CD14-positive monocyte (primary cell): ENCODE measurements around the gene ST3GAL5. TPM values are rescaled to one million over a fixed set of nuclear protein-coding genes. Genes with fewer than 3 reads are reported as not detected.

ENCODE experiments used
- DNase-seq, 3 donors: peaks; one replicate each; pipeline ENCODE4 v3.0.0-alpha.2; 2011 to 2022
- H2AFZ ChIP-seq: 2 replicates; pipeline ENCODE4 v1.6.0; 2012; ENCODE audit warnings: mild to moderate bottlenecking, low read depth, low read length, inconsistent platforms; ENCODE audit not compliant: insufficient read depth, poor library complexity, severe bottlenecking
- H3K27ac ChIP-seq, 2 donors: 1 replicate in 1 of 2; 2 replicates in 1 of 2; pipeline ENCODE4 v1.5.1; 2012 to 2013; ENCODE audit warnings: low read length in 2 of 2, control low read depth in 1 of 2, inconsistent platforms in 1 of 2, low read depth in 1 of 2, mild to moderate bottlenecking in 1 of 2
- H3K27me3 ChIP-seq, 2 donors: one replicate each; pipeline versions ENCODE4 v1.6.0 to v1.6.1; 2011 to 2013; ENCODE audit warnings: low read length in 2 of 2; ENCODE audit not compliant: control insufficient read depth in 2 of 2, insufficient read depth in 2 of 2
- H3K36me3 ChIP-seq, 2 donors: replicated peaks in 1 of 2; 1 replicate in 1 of 2; 2 replicates in 1 of 2; pipeline versions ENCODE4 v1.5.1 to v1.6.1; 2012 to 2013; ENCODE audit warnings: low read length in 2 of 2, control low read depth in 1 of 2, inconsistent platforms in 1 of 2, mild to moderate bottlenecking in 1 of 2; ENCODE audit not compliant: insufficient read depth in 2 of 2, control insufficient read depth in 1 of 2
- H3K4me1 ChIP-seq, 2 donors: 1 replicate in 1 of 2; 2 replicates in 1 of 2; pipeline versions ENCODE4 v1.5.1 to v1.6.1; 2012 to 2013; ENCODE audit warnings: low read length in 2 of 2, control low read depth in 1 of 2, inconsistent platforms in 1 of 2, mild to moderate bottlenecking in 1 of 2, moderate library complexity in 1 of 2; ENCODE audit not compliant: insufficient read depth in 2 of 2, control insufficient read depth in 1 of 2
- H3K4me2 ChIP-seq: replicated peaks from 2 replicates; pipeline ENCODE3; 2012; ENCODE audit warnings: low read length, moderate library complexity, mild to moderate bottlenecking; ENCODE audit not compliant: poor library complexity, severe bottlenecking; ENCODE audit errors: extremely low read depth
- H3K4me3 ChIP-seq, 3 experiments: fragments of 200-600 bp in 1 of 3; sonication (generic) in 1 of 3; replicated peaks in 1 of 3; 1 replicate in 2 of 3; 2 replicates in 1 of 3; pipeline ENCODE4 v1.5.1; 2011 to 2013; ENCODE audit warnings: low read length in 3 of 3, mild to moderate bottlenecking in 3 of 3, control low read depth in 2 of 3, low read depth in 2 of 3, inconsistent platforms in 1 of 3, moderate library complexity in 1 of 3
- H3K79me2 ChIP-seq: 2 replicates; pipeline ENCODE4 v1.6.0; 2012; ENCODE audit warnings: mild to moderate bottlenecking, control low read depth, inconsistent platforms, low read length, moderate library complexity; ENCODE audit not compliant: insufficient read depth
- H3K9ac ChIP-seq: 2 replicates; pipeline ENCODE4 v1.6.0; 2017; ENCODE audit warnings: low read length, mild to moderate bottlenecking; ENCODE audit not compliant: insufficient read depth, poor library complexity, severe bottlenecking
- H3K9me3 ChIP-seq, 2 donors: replicated peaks in 1 of 2; 1 replicate in 1 of 2; 2 replicates in 1 of 2; pipeline versions ENCODE4 v1.5.1 to v1.6.1; 2012 to 2013; ENCODE audit warnings: low read length in 2 of 2, control low read depth in 1 of 2; ENCODE audit not compliant: control insufficient read depth in 1 of 2, insufficient read depth in 1 of 2
- H4K20me1 ChIP-seq: 2 replicates; pipeline ENCODE4 v1.6.0; 2012; ENCODE audit warnings: mild to moderate bottlenecking, low read length, control low read depth, moderate library complexity; ENCODE audit not compliant: insufficient read depth
- H3K27ac Mint-ChIP-seq, 7 donors: one replicate each; pipeline ENCODE4 v1.8.0; 2020; ENCODE audit warnings: mild to moderate bottlenecking in 7 of 7, mixed read lengths in 7 of 7, moderate library complexity in 6 of 7, inconsistent platforms in 2 of 7
- H3K27me3 Mint-ChIP-seq, 3 donors: one replicate each; pipeline ENCODE4 v1.8.0; 2021 to 2022; ENCODE audit warnings: low read depth in 3 of 3, mild to moderate bottlenecking in 3 of 3, mixed read lengths in 3 of 3, moderate library complexity in 3 of 3, inconsistent platforms in 1 of 3
- H3K36me3 Mint-ChIP-seq, 2 donors: one replicate each; pipeline ENCODE4 v1.8.0; 2020; ENCODE audit warnings: mixed read lengths in 2 of 2, inconsistent platforms in 1 of 2, mild to moderate bottlenecking in 1 of 2
- H3K4me1 Mint-ChIP-seq: one replicate; pipeline ENCODE4 v1.8.0; 2020; ENCODE audit warnings: mild to moderate bottlenecking, mixed read lengths
- H3K4me3 Mint-ChIP-seq, 2 donors: one replicate each; pipeline ENCODE4 v1.8.0; 2020; ENCODE audit warnings: mild to moderate bottlenecking in 2 of 2, mixed read lengths in 2 of 2, moderate library complexity in 1 of 2
- H3K9me3 Mint-ChIP-seq, 7 donors: one replicate each; pipeline ENCODE4 v1.8.0; 2020 to 2022; ENCODE audit warnings: mixed read lengths in 7 of 7, mild to moderate bottlenecking in 6 of 7, moderate library complexity in 6 of 7, inconsistent platforms in 2 of 7
- WGBS: methylation state at CpG from one replicate; pipeline ENCODE4 v1.1.5; 2013; ENCODE audit warnings: missing lambda C conversion rate; ENCODE audit not compliant: insufficient coverage; 5-methylcytosine and 5-hydroxymethylcytosine counted together
- intact Hi-C, 2 donors: fragments of 100-400 bp; cut with micrococcal nuclease; formaldehyde crosslinking; loops; one replicate each; pipeline versions ENCODE4 v1.15.0 to v1.15.1; 2023
- polyA plus RNA-seq, 3 donors: library from polyadenylated mRNA; depleted of rRNA in 1 of 3; unstranded in 2 of 3; stranded (reverse) in 1 of 3; fragments of 300-500 nt in 2 of 3; fragments of >200 nt in 1 of 3; fragmentation: Illumina TruSeq in 2 of 3; gene quantifications; 1 replicate in 2 of 3; 2 replicates in 1 of 3; pipeline ENCODE4 v1.2.3, GENCODE V29; 2012 to 2021
- TF ChIP-seq, protein P1 (sequence below): fragments of 200-600 bp; IDR thresholded peaks from one replicate; pipeline ENCODE4 v1.8.0; 2022; ENCODE audit warnings: antibody characterized with exemption, mild to moderate bottlenecking

The ST3GAL5 gene
- polyA plus RNA-seq, 3 donors, result 14.0 to 51.2 (median 19.5) TPM

DNA sequence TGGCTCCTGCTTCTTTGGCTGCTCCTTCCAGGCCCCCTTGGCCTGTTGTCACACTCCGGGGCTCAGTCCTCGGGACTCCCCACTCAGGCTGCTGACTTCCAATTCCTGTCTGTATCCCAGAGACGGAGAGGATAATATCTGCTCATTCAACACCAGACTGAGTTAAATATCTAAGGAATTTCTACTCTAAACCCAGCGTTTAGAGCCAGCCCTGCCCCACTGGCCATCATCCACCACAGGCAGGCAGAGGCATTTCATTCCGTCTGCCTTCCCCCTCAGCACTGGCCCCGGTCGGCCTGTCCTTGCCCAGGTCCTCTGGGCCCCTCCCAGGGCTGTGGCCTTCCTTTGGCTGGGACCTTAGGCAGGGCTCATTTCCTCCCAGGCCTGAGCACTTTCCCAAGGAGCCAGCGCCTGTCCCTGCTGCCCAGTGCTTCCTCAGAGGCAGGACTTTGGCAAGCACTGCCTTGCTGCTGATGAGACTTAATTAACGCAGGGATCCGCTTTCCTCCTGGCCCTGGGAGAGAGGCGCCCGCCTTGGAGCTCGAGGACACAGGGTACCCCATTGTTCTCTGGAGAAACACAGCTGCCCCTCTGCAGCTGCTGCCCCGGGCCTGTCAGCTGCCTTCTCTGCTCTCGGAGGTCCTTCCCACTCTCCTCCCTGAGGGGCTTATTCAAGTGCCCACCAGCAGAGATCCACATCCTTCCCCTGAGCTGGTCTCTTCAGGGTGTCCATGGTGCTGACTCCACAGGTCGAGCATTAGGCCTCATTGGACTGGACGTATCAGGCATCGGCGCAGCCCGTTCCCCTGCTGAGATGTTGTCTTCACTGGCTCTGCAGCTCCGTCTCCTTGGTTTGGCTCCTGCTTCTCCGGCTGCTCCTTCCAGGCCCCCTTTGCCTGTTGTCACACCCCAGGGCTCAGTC lies 92.2 kb downstream of the ST3GAL5 start:
- Histone ChIP-seq H3K4me1 (no peaks in the 10 kb centered on the region), H3K27ac (no peak overlapping the region), H3K79me2 (no peaks in the 10 kb centered on the region), H3K4me2 (no peak overlapping the region), H3K36me3 (no peaks in the 10 kb centered on the region), H3K9ac (no peak overlapping the region), H2AFZ (no peak overlapping the region), H3K27me3 (no peaks in the 10 kb centered on the region), H4K20me1 (no peaks in the 10 kb centered on the region), H3K4me3 (no peak overlapping the region), H3K9me3 (peaks cover 0 to 8% of the 10 kb centered on the region in 2 donors)
- DNase-seq, result no peak
- Mint-ChIP-seq H3K9me3 (peaks cover 0 to 9% (median 7%) of the 10 kb centered on the region in 7 donors), H3K4me3 (no peak overlapping the region), H3K27ac (peak overlapping the region in 1 of 7 donors; percentile 48), H3K36me3 (no peaks in the 10 kb centered on the region), H3K4me1 (no peaks in the 10 kb centered on the region), H3K27me3 (peaks cover 4 to 10% (median 9%) of the 10 kb centered on the region in 3 donors)
- intact Hi-C loops, result no loop called here
- TF ChIP-seq, protein P1, sequence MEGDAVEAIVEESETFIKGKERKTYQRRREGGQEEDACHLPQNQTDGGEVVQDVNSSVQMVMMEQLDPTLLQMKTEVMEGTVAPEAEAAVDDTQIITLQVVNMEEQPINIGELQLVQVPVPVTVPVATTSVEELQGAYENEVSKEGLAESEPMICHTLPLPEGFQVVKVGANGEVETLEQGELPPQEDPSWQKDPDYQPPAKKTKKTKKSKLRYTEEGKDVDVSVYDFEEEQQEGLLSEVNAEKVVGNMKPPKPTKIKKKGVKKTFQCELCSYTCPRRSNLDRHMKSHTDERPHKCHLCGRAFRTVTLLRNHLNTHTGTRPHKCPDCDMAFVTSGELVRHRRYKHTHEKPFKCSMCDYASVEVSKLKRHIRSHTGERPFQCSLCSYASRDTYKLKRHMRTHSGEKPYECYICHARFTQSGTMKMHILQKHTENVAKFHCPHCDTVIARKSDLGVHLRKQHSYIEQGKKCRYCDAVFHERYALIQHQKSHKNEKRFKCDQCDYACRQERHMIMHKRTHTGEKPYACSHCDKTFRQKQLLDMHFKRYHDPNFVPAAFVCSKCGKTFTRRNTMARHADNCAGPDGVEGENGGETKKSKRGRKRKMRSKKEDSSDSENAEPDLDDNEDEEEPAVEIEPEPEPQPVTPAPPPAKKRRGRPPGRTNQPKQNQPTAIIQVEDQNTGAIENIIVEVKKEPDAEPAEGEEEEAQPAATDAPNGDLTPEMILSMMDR, result no peak
- WGBS, result 93% methylated on average over 22 of the region's 22 CpGs

DNA sequence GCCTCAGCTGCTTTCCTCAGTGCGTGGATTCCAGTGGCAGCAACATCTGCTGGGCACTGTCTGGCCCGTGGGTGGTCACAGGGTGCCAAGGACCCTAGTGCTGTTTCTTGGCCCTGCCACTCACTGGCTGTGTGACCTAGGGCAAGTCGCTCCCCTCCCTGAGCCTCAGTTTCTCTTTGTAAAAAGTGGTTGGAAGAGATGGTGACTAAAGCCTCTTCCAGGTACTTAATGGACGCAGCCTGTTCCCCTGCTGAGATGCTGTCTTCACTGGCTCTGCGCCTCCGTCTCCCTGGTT lies 92.8 kb downstream of the ST3GAL5 start:
- Histone ChIP-seq H3K27ac (no peak overlapping the region), H4K20me1 (no peaks in the 10 kb centered on the region), H3K9me3 (peaks cover 0 to 4% of the 10 kb centered on the region in 2 donors), H2AFZ (no peak overlapping the region), H3K4me2 (no peak overlapping the region), H3K36me3 (no peaks in the 10 kb centered on the region), H3K79me2 (no peaks in the 10 kb centered on the region), H3K4me1 (peaks cover under 1% of the 10 kb centered on the region in 2 donors), H3K27me3 (no peaks in the 10 kb centered on the region), H3K4me3 (no peak overlapping the region), H3K9ac (no peak overlapping the region)
- Mint-ChIP-seq H3K4me1 (peaks cover 2% of the 10 kb centered on the region), H3K27me3 (peaks cover 4 to 12% (median 9%) of the 10 kb centered on the region in 3 donors), H3K27ac (peak overlapping the region in 1 of 7 donors; percentile 52), H3K36me3 (no peaks in the 10 kb centered on the region), H3K9me3 (peaks cover 0 to 5% (median 4%) of the 10 kb centered on the region in 7 donors), H3K4me3 (no peak overlapping the region)
- no peak for DNase-seq
- intact Hi-C loops, result no loop called here
- WGBS, result 89% methylated on average over 6 of the region's 6 CpGs
- TF ChIP-seq, protein P1, result no peak
